Mesothelial cell of epicardium (in vitro differentiated cells): Measurements from ENCODE around the gene RAP1GAP. TPM values are rescaled to one million over a fixed set of nuclear protein-coding genes. Genes with fewer than 3 reads are reported as not detected.

ENCODE experiments used
- DNase-seq, 2 experiments: peaks; one replicate each; pipeline ENCODE4 v3.0.0; 2021; ENCODE audit warnings: low spot score in 2 of 2; ENCODE audit not compliant: unreplicated experiment in 2 of 2
- H3K27ac Mint-ChIP-seq: 2 replicates; pipeline ENCODE4 v1.8.0; 2021; ENCODE audit warnings: mixed read lengths
- H3K27me3 Mint-ChIP-seq: 2 replicates; pipeline ENCODE4 v1.8.0; 2021; ENCODE audit warnings: low read depth, mixed read lengths
- H3K36me3 Mint-ChIP-seq: 2 replicates; pipeline ENCODE4 v1.8.0; 2021; ENCODE audit warnings: mixed read lengths
- H3K4me1 Mint-ChIP-seq: 2 replicates; pipeline ENCODE4 v1.8.0; 2021; ENCODE audit warnings: mixed read lengths
- H3K4me3 Mint-ChIP-seq: 2 replicates; pipeline ENCODE4 v1.8.0; 2021; ENCODE audit warnings: mild to moderate bottlenecking, moderate library complexity, mixed read lengths
- H3K9me3 Mint-ChIP-seq: 2 replicates; pipeline ENCODE4 v1.8.0; 2021; ENCODE audit warnings: mixed read lengths
- CTCF ChIP-seq: fragments of 200-600 bp; sonication (generic); IDR thresholded peaks from one replicate; pipeline ENCODE4 v1.5.0; 2021; ENCODE audit warnings: antibody characterized with exemption; ENCODE audit not compliant: unreplicated experiment
- total RNA-seq: library from RNA; stranded (reverse); gene quantifications from 3 replicates; pipeline ENCODE4 v1.2.1, GENCODE V29; 2021

The RAP1GAP gene
- total RNA-seq, 1 donor from 2014 or later: 8.0 TPM

- Mint-ChIP-seq H3K9me3 (no peaks in the 10 kb centered on the region), H3K4me1 (peaks cover 19% of the 10 kb centered on the region), H3K27me3 (no peaks in the 10 kb centered on the region), H3K36me3 (no peaks in the 10 kb centered on the region), H3K27ac (no peak overlapping the region), H3K4me3 (no peak overlapping the region)
- no peak for DNase-seq
- TF ChIP-seq CTCF: no peak
Observed at GRCh38 chr1:21605964-21606705, 63.0 kb downstream of the RAP1GAP start.

GRCh38 chr1:21605012-21605715 lies 64.0 kb downstream of the RAP1GAP start:
- Mint-ChIP-seq H3K4me1 (peaks cover 19% of the 10 kb centered on the region), H3K9me3 (no peaks in the 10 kb centered on the region), H3K27me3 (peaks cover 1% of the 10 kb centered on the region), H3K27ac (no peak overlapping the region), H3K4me3 (no peak overlapping the region), H3K36me3 (no peaks in the 10 kb centered on the region)
- no peak for TF ChIP-seq CTCF
- no peak for DNase-seq

GRCh38 chr1:21604208-21604957 lies 64.8 kb downstream of the RAP1GAP start:
- Mint-ChIP-seq H3K4me1 (peaks cover 19% of the 10 kb centered on the region), H3K9me3 (no peaks in the 10 kb centered on the region), H3K27ac (no peak overlapping the region), H3K36me3 (no peaks in the 10 kb centered on the region), H3K27me3 (peaks cover 1% of the 10 kb centered on the region), H3K4me3 (no peak overlapping the region)
- DNase-seq: no peak
- TF ChIP-seq CTCF: no peak

- no peaks in the 10 kb centered on the region for H3K9me3 Mint-ChIP-seq
- no peak overlapping the region for H3K27ac Mint-ChIP-seq
- H3K27me3 Mint-ChIP-seq: peaks cover 1% of the 10 kb centered on the region
Observed at GRCh38 chr1:21603177-21604138, 65.7 kb downstream of the RAP1GAP start.

More at GRCh38 chr1:21603177-21604138, 65.7 kb downstream of the RAP1GAP start:
- Mint-ChIP-seq H3K4me1 (peaks cover 13% of the 10 kb centered on the region), H3K36me3 (no peaks in the 10 kb centered on the region), H3K4me3 (no peak overlapping the region)
- no peak for DNase-seq
- TF ChIP-seq CTCF: no peak
